ENCODE measurements around the gene FSTL5. TPM values are rescaled to one million over a fixed set of nuclear protein-coding genes. Genes with fewer than 3 reads are reported as not detected.

The FSTL5 gene
- total RNA-seq, 4 donors from 2014 or later: 0.33 to 0.52 (median 0.40) TPM

- WGBS: 89% methylated on average over 7 of the region's 7 CpGs
- no peak overlapping the region for H3K4me3 ChIP-seq
- no peak for DNase-seq (ENCODE audit: extremely low spot score)
- H3K36me3 ChIP-seq: no peaks in the 10 kb centered on the region
- intact Hi-C loops (cut with DNase I): no loop called here
- no peak for TF ChIP-seq POLR2A (IDR thresholded peaks at IDR 0.05; ENCODE audit: low read depth)
- TF ChIP-seq EP300 (IDR thresholded peaks at IDR 0.05): no peak
- no peak for TF ChIP-seq POLR2AphosphoS5 (IDR thresholded peaks at IDR 0.05)
- no peak for TF ChIP-seq CTCF (IDR thresholded peaks at IDR 0.05)
- no peaks in the 10 kb centered on the region for H3K4me1 ChIP-seq
- H3K27ac ChIP-seq (replicated peaks in 1 of 4): no peak overlapping the region
- H3K9me3 ChIP-seq: no peaks in the 10 kb centered on the region
- no peaks in the 10 kb centered on the region for H3K27me3 ChIP-seq
Observed at GRCh38 chr4:161664740-161665139, 499.1 kb downstream of the FSTL5 start.

- intact Hi-C loops (cut with DNase I): no loop called here
- H3K4me1 ChIP-seq: no peaks in the 10 kb centered on the region
- no peak overlapping the region for H3K4me3 ChIP-seq
- H3K9me3 ChIP-seq: no peaks in the 10 kb centered on the region
- DNase-seq (ENCODE audit: extremely low spot score): no peak
- H3K27me3 ChIP-seq: no peaks in the 10 kb centered on the region
- H3K27ac ChIP-seq (replicated peaks in 1 of 4): no peak overlapping the region
- WGBS: 86% methylated on average over 6 of the region's 6 CpGs
- H3K36me3 ChIP-seq: no peaks in the 10 kb centered on the region
- no peak for TF ChIP-seq CTCF (IDR thresholded peaks at IDR 0.05)
- no peak for TF ChIP-seq POLR2AphosphoS5 (IDR thresholded peaks at IDR 0.05)
Observed at GRCh38 chr4:161663844-161664243, 500.0 kb downstream of the FSTL5 start.

- WGBS: 85% methylated on average over 2 of the region's 2 CpGs
- no peaks in the 10 kb centered on the region for H3K4me1 ChIP-seq
- H3K4me3 ChIP-seq: no peak overlapping the region
- H3K27me3 ChIP-seq: no peaks in the 10 kb centered on the region
- no peak for DNase-seq (ENCODE audit: extremely low spot score)
- H3K27ac ChIP-seq (replicated peaks in 1 of 4): no peak overlapping the region
- no peaks in the 10 kb centered on the region for H3K9me3 ChIP-seq
- no peaks in the 10 kb centered on the region for H3K36me3 ChIP-seq
- TF ChIP-seq EP300 (IDR thresholded peaks at IDR 0.05) (no peak), POLR2AphosphoS5 (IDR thresholded peaks at IDR 0.05) (no peak)
- intact Hi-C loops (cut with DNase I): no loop called here
Observed at GRCh38 chr4:161658676-161659075, 505.1 kb downstream of the FSTL5 start.

- TF ChIP-seq EP300 (IDR thresholded peaks at IDR 0.05) (no peak), POLR2AphosphoS5 (IDR thresholded peaks at IDR 0.05) (no peak), POLR2A (IDR thresholded peaks at IDR 0.05; ENCODE audit: low read depth) (no peak), CTCF (IDR thresholded peaks at IDR 0.05) (no peak)
- no peaks in the 10 kb centered on the region for H3K27me3 ChIP-seq
- intact Hi-C loops (cut with DNase I): no loop called here
- H3K9me3 ChIP-seq: no peaks in the 10 kb centered on the region
- WGBS: 65% methylated on average over 3 of the region's 3 CpGs
- H3K4me3 ChIP-seq: no peak overlapping the region
- DNase-seq (ENCODE audit: extremely low spot score): no peak
- no peaks in the 10 kb centered on the region for H3K36me3 ChIP-seq
- no peaks in the 10 kb centered on the region for H3K4me1 ChIP-seq
- no peak overlapping the region for H3K27ac ChIP-seq (replicated peaks in 1 of 4)
Observed at GRCh38 chr4:161657616-161658015, 506.2 kb downstream of the FSTL5 start.

GRCh38 chr4:161656594-161656993 is 507.2 kb downstream of the FSTL5 start:
- WGBS: 60% methylated on average over 3 of the region's 3 CpGs
- no peak for DNase-seq (ENCODE audit: extremely low spot score)
- Histone ChIP-seq H3K27me3 (no peaks in the 10 kb centered on the region), H3K27ac (replicated peaks in 1 of 4) (no peak overlapping the region), H3K36me3 (no peaks in the 10 kb centered on the region), H3K4me1 (no peaks in the 10 kb centered on the region), H3K4me3 (no peak overlapping the region), H3K9me3 (no peaks in the 10 kb centered on the region)
- intact Hi-C loops (cut with DNase I): no loop called here
- TF ChIP-seq POLR2AphosphoS5 (IDR thresholded peaks at IDR 0.05) (no peak), EP300 (IDR thresholded peaks at IDR 0.05) (no peak), POLR2A (IDR thresholded peaks at IDR 0.05; ENCODE audit: low read depth) (no peak), CTCF (IDR thresholded peaks at IDR 0.05) (no peak)
